ENCODE measurements around the gene ACSM6.

The ACSM6 gene

DNA sequence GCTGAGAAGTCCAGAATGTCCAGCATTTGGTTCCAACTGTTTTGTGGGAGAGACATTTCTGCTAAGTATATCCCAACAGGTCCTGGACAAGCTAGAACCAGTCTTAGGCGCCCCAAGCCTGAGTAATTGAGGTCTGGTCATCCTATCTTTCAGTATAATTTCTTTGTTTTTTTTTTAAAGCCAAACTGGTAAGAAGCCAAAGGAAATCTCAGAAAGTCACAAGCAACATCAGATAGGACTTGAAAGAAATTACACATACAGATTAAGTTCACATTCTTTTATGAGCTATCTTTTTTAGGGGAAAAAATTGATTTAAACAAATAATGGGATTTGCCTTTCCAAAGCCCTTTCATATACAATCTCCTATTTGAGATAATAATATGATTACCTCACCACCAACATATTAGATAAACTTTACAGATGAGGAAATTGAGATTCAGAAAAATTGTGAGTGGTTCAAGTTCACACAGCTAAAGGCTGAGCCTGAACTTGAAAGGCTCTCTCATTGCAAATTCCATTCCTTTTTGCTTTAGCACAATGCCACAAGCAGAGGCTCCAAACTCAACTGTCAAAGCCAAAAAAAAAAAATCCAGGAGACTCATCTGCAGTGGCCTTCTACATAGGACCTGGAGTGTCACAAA lies 81.8 kb downstream of the ACSM6 start:
- no peak for DNase-seq

DNA sequence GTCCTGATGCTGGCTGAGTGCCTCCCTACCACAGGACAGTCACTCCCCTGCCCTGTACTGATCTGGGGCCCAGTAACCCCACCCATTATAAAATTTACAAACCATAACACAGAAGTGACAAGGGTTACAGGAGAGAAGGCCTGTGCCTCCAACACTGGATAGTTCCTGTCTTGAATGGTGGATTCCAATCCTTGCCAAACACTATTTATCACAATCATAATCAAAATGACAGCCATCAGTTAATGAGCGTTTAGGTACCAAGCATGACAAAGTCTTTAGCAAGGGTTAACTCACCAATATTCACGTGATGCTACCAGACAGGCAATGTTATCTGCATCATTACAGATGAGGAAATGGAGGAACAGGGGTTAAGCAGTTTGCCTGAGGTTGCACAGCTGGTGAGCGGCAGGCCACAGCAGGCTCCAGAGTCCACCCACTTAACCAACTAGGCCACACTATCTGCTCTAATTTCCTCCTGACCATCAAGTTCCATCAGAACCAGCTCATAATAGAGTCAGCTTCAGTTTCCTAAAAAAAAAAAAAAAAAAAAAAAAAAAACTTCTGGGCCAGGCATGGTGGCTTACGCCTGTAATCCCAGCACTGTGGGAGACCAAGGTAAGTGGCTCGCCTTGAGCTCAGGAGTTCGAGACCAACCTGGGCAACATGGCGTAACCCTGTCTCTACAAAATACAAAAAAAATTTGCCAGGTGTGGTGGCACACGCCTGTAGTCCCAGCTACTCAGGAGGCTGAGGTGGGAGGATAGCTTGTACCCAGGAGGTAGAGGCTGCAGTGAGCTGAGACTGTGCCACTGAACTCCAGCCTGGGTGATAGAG lies 82.5 kb downstream of the ACSM6 start:
- no peak for DNase-seq

GRCh38 chr10:95277201-95277570 lies 83.1 kb downstream of the ACSM6 start:
- DNase-seq: no peak

DNA sequence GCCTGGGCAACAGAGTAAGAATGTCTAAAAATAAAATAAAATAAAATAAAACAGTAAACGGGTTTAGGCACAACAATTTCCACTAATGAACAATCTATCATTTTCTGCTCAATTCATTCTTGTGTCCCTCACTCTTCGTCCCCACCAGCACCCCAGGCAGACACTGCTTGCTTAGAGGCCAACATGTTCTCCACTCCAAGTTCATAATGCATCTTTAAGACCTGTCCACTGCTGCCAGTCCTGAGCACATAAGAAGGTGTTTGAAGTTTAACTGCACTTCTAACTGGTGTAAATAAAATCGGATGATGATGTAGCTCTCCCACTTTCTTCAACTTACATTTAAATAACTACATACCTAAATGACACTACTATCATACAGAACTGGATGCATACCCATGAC lies 83.6 kb downstream of the ACSM6 start:
- no peak for DNase-seq

All from inflammatory macrophage treated with lipopolysaccharide for 1 hour (primary cell).